ENCODE results near the gene PPM1A. TPM values are rescaled to one million over a fixed set of nuclear protein-coding genes. Genes with fewer than 3 reads are reported as not detected.

The PPM1A gene
- total and polyA plus RNA-seq, 2 donors from 2014 or later = 42.3 to 60.3 TPM

DNA sequence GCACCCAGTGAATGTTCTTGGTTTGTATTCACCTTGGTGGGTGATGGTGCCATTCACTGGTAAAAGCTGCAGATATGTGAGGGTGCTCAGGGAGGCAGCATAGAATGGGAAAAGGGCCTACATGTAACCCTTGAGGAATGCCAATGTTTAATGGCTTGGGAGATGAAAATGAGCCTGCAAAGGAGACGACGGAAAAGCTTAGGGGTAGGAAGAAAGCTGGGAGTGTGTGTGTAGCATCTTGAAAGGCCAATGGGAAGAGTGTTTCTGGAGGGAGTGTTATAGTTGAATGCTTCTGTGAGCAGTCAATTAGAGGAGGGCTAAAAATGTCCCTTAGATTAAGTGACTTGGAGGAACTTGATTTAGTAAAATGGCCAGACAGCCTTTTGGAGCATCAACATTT, 24.9 kb downstream of the PPM1A start:
- intact Hi-C loops (cut with DNase I) = no loop called here
- Histone ChIP-seq H3K4me3 (ENCODE audit: low read length in 3 of 3) (no peak overlapping the region), H3K4me1 (ENCODE audit: control insufficient read depth in 2 of 3, insufficient read depth in 2 of 3, low read depth in 1 of 3, low read length in 3 of 3) (peaks cover 3 to 35% (median 12%) of the 10 kb centered on the region in 3 donors), H3K9ac (ENCODE audit: low read length in 3 of 3) (no peak overlapping the region), H3K9me3 (ENCODE audit: control insufficient read depth in 2 of 3, insufficient read depth in 1 of 3, low read length in 3 of 3) (no peaks in the 10 kb centered on the region), H3K36me3 (ENCODE audit: control insufficient read depth in 2 of 3, insufficient read depth in 3 of 3, low read length in 3 of 3) (no peaks in the 10 kb centered on the region), H3K27me3 (ENCODE audit: control insufficient read depth, insufficient read depth, low read length) (no peaks in the 10 kb centered on the region), H3K27ac (ENCODE audit: low read depth in 2 of 2, low read length in 2 of 2) (no peak overlapping the region)
- TF ChIP-seq, protein P1, sequence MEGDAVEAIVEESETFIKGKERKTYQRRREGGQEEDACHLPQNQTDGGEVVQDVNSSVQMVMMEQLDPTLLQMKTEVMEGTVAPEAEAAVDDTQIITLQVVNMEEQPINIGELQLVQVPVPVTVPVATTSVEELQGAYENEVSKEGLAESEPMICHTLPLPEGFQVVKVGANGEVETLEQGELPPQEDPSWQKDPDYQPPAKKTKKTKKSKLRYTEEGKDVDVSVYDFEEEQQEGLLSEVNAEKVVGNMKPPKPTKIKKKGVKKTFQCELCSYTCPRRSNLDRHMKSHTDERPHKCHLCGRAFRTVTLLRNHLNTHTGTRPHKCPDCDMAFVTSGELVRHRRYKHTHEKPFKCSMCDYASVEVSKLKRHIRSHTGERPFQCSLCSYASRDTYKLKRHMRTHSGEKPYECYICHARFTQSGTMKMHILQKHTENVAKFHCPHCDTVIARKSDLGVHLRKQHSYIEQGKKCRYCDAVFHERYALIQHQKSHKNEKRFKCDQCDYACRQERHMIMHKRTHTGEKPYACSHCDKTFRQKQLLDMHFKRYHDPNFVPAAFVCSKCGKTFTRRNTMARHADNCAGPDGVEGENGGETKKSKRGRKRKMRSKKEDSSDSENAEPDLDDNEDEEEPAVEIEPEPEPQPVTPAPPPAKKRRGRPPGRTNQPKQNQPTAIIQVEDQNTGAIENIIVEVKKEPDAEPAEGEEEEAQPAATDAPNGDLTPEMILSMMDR (IDR thresholded peaks at IDR 0.05; ENCODE audit: borderline replicate concordance, extremely low read depth, insufficient read depth) = no peak
- DNase-seq (peak in 4 of 5 donors; percentile 21 to 70 (median 52)), FAIRE-seq (no peak)

DNA sequence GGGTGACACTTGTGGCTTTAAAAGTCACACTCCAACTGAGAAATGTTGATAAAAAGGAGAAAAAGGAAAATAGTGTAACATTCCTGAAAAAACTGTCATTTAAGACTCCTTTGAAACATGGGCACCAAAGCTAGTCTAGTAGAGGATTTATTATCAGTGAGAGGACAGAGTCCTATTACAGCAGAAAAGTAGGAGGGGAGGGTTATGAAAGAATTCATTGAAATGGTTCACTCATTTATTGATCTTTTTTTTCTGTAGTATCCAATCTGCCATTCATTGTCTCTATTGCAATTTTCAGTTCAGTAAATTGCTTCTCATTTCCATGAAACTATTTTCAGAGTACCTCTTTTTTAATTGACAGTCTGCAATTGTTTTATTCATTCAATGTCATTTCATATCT, 25.4 kb downstream of the PPM1A start:
- no peak for FAIRE-seq
- intact Hi-C loops (cut with DNase I) = no loop called here
- DNase-seq = peak in 1 of 5 donors; percentile 37

DNA sequence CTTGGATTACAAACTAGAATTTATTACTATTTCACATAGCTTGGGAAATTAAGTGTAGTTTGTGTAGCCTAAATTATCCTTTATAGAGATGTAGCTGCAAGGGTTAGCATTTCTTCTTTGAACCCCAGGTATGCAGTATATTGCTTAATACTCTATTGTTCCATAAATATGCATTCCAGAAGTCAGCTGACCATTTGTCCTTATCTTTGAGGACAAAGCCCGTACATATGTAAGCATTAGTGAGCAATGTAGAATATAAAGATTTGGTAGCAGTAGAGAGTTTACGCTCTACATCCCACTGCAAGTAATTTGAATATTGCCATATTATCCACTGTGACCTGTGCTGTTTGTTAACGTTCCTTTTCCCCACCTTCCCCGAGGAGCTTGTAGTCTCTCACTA, 26.9 kb downstream of the PPM1A start:
- DNase-seq (no peak), FAIRE-seq (no peak)
- TF ChIP-seq, protein P1 (IDR thresholded peaks at IDR 0.05; ENCODE audit: borderline replicate concordance, extremely low read depth, insufficient read depth) = no peak
- Histone ChIP-seq H3K4me1 (ENCODE audit: control insufficient read depth in 2 of 3, insufficient read depth in 2 of 3, low read depth in 1 of 3, low read length in 3 of 3) (peaks cover 3 to 35% (median 12%) of the 10 kb centered on the region in 3 donors), H3K9me3 (ENCODE audit: control insufficient read depth in 2 of 3, insufficient read depth in 1 of 3, low read length in 3 of 3) (no peaks in the 10 kb centered on the region), H3K27me3 (ENCODE audit: control insufficient read depth, insufficient read depth, low read length) (no peaks in the 10 kb centered on the region), H3K4me3 (ENCODE audit: low read length in 3 of 3) (no peak overlapping the region), H3K36me3 (ENCODE audit: control insufficient read depth in 2 of 3, insufficient read depth in 3 of 3, low read length in 3 of 3) (no peaks in the 10 kb centered on the region), H3K27ac (ENCODE audit: low read depth in 2 of 2, low read length in 2 of 2) (no peak overlapping the region), H3K9ac (ENCODE audit: low read length in 3 of 3) (no peak overlapping the region)
- intact Hi-C loops (cut with DNase I) = no loop called here

More for the DNA sequence above, 25.4 kb downstream of the PPM1A start:
- Histone ChIP-seq H3K9me3 (ENCODE audit: control insufficient read depth in 2 of 3, insufficient read depth in 1 of 3, low read length in 3 of 3) (no peaks in the 10 kb centered on the region), H3K4me1 (ENCODE audit: control insufficient read depth in 2 of 3, insufficient read depth in 2 of 3, low read depth in 1 of 3, low read length in 3 of 3) (peaks cover 3 to 35% (median 12%) of the 10 kb centered on the region in 3 donors), H3K4me3 (ENCODE audit: low read length in 3 of 3) (no peak overlapping the region), H3K27ac (ENCODE audit: low read depth in 2 of 2, low read length in 2 of 2) (no peak overlapping the region), H3K27me3 (ENCODE audit: control insufficient read depth, insufficient read depth, low read length) (no peaks in the 10 kb centered on the region), H3K9ac (ENCODE audit: low read length in 3 of 3) (no peak overlapping the region), H3K36me3 (ENCODE audit: control insufficient read depth in 2 of 3, insufficient read depth in 3 of 3, low read length in 3 of 3) (no peaks in the 10 kb centered on the region)
- TF ChIP-seq, protein P1 (IDR thresholded peaks at IDR 0.05; ENCODE audit: borderline replicate concordance, extremely low read depth, insufficient read depth) = no peak

DNA sequence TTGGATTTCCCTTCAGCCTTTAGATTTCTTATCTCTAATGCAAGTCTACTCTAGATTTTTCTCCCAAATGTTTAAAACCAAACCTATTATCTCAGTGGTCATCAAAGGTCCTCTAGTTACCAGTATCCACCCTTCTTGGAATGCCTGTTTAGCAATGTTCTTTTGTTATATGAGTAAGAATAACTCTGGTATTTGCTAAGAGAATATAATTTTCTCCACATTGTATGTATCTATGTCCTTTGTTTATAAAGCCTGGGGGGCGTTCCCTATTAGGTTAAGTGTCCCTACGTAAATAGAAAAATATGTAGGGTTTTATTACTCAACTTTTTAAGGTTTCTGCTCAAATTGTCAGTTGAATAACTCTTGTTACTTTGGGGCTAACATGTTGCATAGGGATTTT, 27.3 kb downstream of the PPM1A start:
- Histone ChIP-seq H3K4me3 (ENCODE audit: low read length in 3 of 3) (no peak overlapping the region), H3K27ac (ENCODE audit: low read depth in 2 of 2, low read length in 2 of 2) (no peak overlapping the region), H3K9me3 (ENCODE audit: control insufficient read depth in 2 of 3, insufficient read depth in 1 of 3, low read length in 3 of 3) (no peaks in the 10 kb centered on the region), H3K27me3 (ENCODE audit: control insufficient read depth, insufficient read depth, low read length) (no peaks in the 10 kb centered on the region), H3K9ac (ENCODE audit: low read length in 3 of 3) (no peak overlapping the region), H3K36me3 (ENCODE audit: control insufficient read depth in 2 of 3, insufficient read depth in 3 of 3, low read length in 3 of 3) (no peaks in the 10 kb centered on the region), H3K4me1 (ENCODE audit: control insufficient read depth in 2 of 3, insufficient read depth in 2 of 3, low read depth in 1 of 3, low read length in 3 of 3) (peaks cover 3 to 35% (median 11%) of the 10 kb centered on the region in 3 donors)
- FAIRE-seq (no peak), DNase-seq (no peak)
- TF ChIP-seq, protein P1 (IDR thresholded peaks at IDR 0.05; ENCODE audit: borderline replicate concordance, extremely low read depth, insufficient read depth) = no peak
- intact Hi-C loops (cut with DNase I) = no loop called here

Data from kidney (tissue), 14 donors.